ENCODE results near the gene RAET1L.
"Not testable (repeated sequence)": the region's sequence is repeated elsewhere in the genome, so short reads cannot be mapped to it uniquely, and the experiment has no call there.

The RAET1L gene

GRCh38 chr6:150068151-150068550 lies 42.8 kb upstream of the RAET1L start:
- DNase-seq (ENCODE audit: insufficient read length, low spot score) (no peak), FAIRE-seq (no peak)
- TF ChIP-seq CTCF (IDR thresholded peaks at IDR 0.05; ENCODE audit: insufficient read depth, missing control alignments), result no peak

DNA sequence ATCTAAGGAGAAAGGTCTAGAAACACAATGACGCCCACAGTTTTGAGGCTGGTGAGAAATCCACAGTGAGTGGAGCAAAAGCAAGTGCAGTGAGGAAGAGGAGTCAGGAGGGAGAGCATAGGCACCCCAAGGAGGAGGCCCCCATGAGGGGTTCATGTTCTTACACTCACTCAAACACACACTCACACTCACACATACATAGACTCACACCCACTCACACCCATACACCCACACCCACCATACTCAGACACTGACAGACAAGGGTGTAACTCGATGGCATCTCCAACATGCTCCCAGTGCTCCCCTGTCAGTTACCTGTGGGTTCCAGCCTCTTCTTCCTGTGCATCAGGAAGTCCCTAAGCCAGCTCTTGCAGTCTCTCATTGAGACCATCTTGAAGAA lies 39.8 kb upstream of the RAET1L start:
- TF ChIP-seq CTCF (IDR thresholded peaks at IDR 0.05; ENCODE audit: insufficient read depth, missing control alignments), result no peak
- FAIRE-seq, result no peak

GRCh38 chr6:150063640-150064039 lies 38.3 kb upstream of the RAET1L start:
- DNase-seq (ENCODE audit: insufficient read length, low spot score), result no peak
- no peak for TF ChIP-seq CTCF (IDR thresholded peaks at IDR 0.05; ENCODE audit: insufficient read depth, missing control alignments)
- FAIRE-seq, result no peak

More for the DNA sequence above, 39.8 kb upstream of the RAET1L start:
- no peak for DNase-seq (ENCODE audit: insufficient read length, low spot score)

GRCh38 chr6:150059973-150060372 lies 34.6 kb upstream of the RAET1L start:
- not testable (repeated sequence) for DNase-seq (ENCODE audit: insufficient read length, low spot score); FAIRE-seq

DNA sequence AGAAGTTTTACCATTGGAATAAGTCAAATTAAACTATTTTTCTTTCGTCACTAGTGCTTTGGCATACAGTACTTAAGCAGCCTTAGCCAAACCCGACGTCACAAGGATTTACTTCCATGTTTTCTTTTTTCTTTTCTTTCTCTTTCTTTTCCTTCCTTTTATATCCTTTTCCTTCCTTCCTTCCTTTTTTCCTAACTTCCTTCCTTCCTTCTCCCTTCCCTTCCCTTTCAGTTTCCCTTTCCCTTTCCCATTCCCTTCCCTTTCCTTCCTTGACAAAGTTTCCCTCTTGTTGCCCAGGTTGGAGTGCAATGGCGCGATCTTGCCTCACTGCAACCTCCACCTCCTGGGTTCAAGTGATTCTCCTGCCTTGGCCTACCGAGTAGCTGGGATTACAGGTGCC lies 33.7 kb upstream of the RAET1L start:
- no peak for FAIRE-seq
- no peak for DNase-seq (ENCODE audit: insufficient read length, low spot score)
- no peak for TF ChIP-seq CTCF (IDR thresholded peaks at IDR 0.05; ENCODE audit: insufficient read depth, missing control alignments)

DNA sequence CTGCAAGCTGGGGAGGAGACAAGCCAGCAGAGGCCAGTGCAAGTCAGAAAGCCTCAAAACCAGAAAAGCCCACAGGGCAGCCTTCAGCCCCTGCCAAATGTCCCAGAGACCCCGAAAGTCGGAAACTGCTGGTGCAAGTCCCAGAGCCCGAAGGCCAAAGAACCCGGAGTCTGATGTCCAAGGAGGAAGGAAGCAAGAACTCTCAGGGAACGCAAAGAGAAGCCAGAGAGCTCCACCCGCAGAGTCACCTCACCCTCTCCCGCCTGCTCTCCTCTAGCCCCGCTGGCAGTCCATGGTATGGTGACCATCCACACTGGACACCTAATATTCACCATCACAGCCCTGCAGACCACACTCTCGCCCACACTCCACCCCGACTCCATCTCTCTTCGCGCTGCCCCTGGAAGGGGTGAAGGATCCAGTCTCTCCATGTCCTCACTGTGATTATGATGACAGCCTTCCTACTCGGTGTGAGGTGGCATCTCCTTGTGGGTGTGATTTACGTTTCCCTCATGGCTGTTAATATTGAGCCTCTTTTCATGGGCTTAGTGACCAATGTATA lies 33.0 kb upstream of the RAET1L start:
- no peak for FAIRE-seq
- no peak for DNase-seq (ENCODE audit: insufficient read length, low spot score)
- TF ChIP-seq CTCF (IDR thresholded peaks at IDR 0.05; ENCODE audit: insufficient read depth, missing control alignments), result no peak

DNA sequence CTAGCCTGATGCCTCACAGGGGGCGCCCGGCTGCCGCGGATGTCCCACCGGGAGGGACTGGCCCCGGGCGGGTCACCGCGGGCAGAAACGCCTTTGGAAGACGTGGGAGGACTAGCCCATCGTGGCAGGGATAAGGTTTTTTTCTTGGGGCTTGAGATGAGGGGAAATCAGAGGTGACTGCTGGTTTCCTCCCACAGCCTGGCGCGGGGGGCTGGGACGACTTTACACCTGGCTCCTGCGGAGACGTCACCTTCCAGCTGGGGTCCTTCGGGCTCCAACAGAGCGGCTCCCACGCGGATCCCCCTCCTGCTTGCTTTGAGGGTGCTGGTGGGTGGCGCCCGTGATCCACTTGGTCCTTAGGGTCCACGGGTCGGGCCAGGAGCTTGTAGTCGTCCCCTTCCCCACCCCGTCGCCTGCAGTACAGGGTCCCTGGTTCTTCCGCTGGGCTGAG lies 32.2 kb upstream of the RAET1L start:
- TF ChIP-seq CTCF (IDR thresholded peaks at IDR 0.05; ENCODE audit: insufficient read depth, missing control alignments), result no peak
- FAIRE-seq (no peak), DNase-seq (ENCODE audit: insufficient read length, low spot score) (no peak)

- no peak for DNase-seq (ENCODE audit: insufficient read length, low spot score)
- no peak for FAIRE-seq
- TF ChIP-seq CTCF (IDR thresholded peaks at IDR 0.05; ENCODE audit: insufficient read depth, missing control alignments), result no peak
These were observed 31.6 kb upstream of the RAET1L start for GRCh38 chr6:150056916-150057315.

All from D721Med (cell line).